Measurements from ENCODE around the gene TUNAR. TPM values are rescaled to one million over a fixed set of nuclear protein-coding genes. Genes with fewer than 3 reads are reported as not detected.

The TUNAR gene
- total and polyA plus RNA-seq, 2 of the 4 experiments (the other 2 are of a cell fraction) = not detected

DNA sequence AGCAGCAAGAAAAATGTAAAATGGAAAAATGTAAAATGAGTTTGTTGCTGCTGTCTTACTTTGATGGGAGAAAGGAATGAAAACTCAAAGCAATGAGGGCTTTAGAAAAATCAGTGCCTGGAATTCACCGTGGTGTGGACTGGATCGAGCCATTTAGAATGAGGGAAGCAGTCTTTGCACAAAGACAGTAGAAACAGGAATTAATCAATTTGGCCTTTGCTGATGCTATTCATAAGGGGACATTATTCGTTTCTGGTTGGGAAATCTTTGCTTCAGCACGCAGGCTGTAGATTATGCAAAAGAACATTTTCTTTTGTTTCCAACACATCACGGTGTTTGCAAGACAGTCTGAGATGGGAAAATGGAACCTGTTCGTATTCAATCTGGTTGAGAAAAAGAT is 6.9 kb upstream of the TUNAR start:
- intact Hi-C loops (cut with micrococcal nuclease) = no loop called here
- Histone ChIP-seq H2BK20ac (ENCODE audit: low read depth, low read length) (no peak overlapping the region), H2BK15ac (ENCODE audit: low read depth, low read length) (no peak overlapping the region), H3K4me3 (ENCODE audit: insufficient read depth, low read depth, low read length) (no peak overlapping the region), H2AFZ (replicated peaks; ENCODE audit: low read length, poor library complexity) (no peak overlapping the region), H2BK5ac (ENCODE audit: low read depth, low read length, poor library complexity, severe bottlenecking) (no peak overlapping the region), H3K23ac (ENCODE audit: low read depth, low read length) (no peak overlapping the region), H4K20me1 (ENCODE audit: insufficient read depth, low read length) (no peaks in the 10 kb centered on the region), H3K27ac (ENCODE audit: insufficient read depth, low read length) (no peak overlapping the region), H4K91ac (ENCODE audit: insufficient read depth, low read depth, low read length) (no peak overlapping the region), H3K79me1 (ENCODE audit: low read depth in 1 of 2, low read length in 2 of 2) (no peaks in the 10 kb centered on the region), H3K9ac (ENCODE audit: low read depth, low read length) (no peak overlapping the region), H3K9me1 (ENCODE audit: insufficient read depth, low read length) (no peaks in the 10 kb centered on the region), H2AK5ac (ENCODE audit: low read depth, low read length) (no peak overlapping the region), H3K4me1 (ENCODE audit: control insufficient read depth, insufficient read depth, low read length) (no peaks in the 10 kb centered on the region), H2AK9ac (replicated peaks; ENCODE audit: low read depth, low read length, poor library complexity) (no peak overlapping the region), H4K5ac (ENCODE audit: low read depth, low read length) (no peak overlapping the region), H3K9me3 (ENCODE audit: control insufficient read depth, insufficient read depth, low read length) (no peaks in the 10 kb centered on the region), H3K56ac (ENCODE audit: extremely low read depth, insufficient read depth, low read length) (no peak overlapping the region), H3K14ac (replicated peaks; ENCODE audit: low read depth, low read length) (no peak overlapping the region), H3K4ac (ENCODE audit: low read depth, low read length) (no peak overlapping the region), H3K18ac (ENCODE audit: low read depth, low read length) (no peak overlapping the region), H3K36me3 (ENCODE audit: control insufficient read depth, insufficient read depth, low read length) (no peaks in the 10 kb centered on the region), H4K8ac (ENCODE audit: low read depth in 2 of 2, low read length in 2 of 2) (no peak overlapping the region), H3K4me2 (ENCODE audit: low read depth, low read length) (no peak overlapping the region), H3K27me3 (ENCODE audit: control insufficient read depth, insufficient read depth, low read length) (peaks cover 2% of the 10 kb centered on the region; the same call in 1 of the 2 replicates), H2BK120ac (ENCODE audit: low read depth, low read length) (no peak overlapping the region)
- ATAC-seq (ENCODE audit: low read depth) = no peak
- TF ChIP-seq CHD1 (IDR thresholded peaks at IDR 0.05; ENCODE audit: low read depth, low read length) = no peak
- TF ChIP-seq MAFK (IDR thresholded peaks at IDR 0.05; ENCODE audit: low read depth, low read length) = no peak
- TF ChIP-seq, protein P1, sequence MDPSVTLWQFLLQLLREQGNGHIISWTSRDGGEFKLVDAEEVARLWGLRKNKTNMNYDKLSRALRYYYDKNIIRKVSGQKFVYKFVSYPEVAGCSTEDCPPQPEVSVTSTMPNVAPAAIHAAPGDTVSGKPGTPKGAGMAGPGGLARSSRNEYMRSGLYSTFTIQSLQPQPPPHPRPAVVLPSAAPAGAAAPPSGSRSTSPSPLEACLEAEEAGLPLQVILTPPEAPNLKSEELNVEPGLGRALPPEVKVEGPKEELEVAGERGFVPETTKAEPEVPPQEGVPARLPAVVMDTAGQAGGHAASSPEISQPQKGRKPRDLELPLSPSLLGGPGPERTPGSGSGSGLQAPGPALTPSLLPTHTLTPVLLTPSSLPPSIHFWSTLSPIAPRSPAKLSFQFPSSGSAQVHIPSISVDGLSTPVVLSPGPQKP (IDR thresholded peaks at IDR 0.05; ENCODE audit: borderline replicate concordance, low read depth, low read length) = no peak
- no peak for TF ChIP-seq MXI1 (IDR thresholded peaks at IDR 0.05; ENCODE audit: borderline replicate concordance, low read depth, low read length)
- no peak for TF ChIP-seq RCOR1 (IDR thresholded peaks at IDR 0.05; ENCODE audit: insufficient replicate concordance, low read length)
- no peak for TF ChIP-seq SMC3 (IDR thresholded peaks at IDR 0.05; ENCODE audit: low read depth, low read length)
- TF ChIP-seq RAD21 (IDR thresholded peaks at IDR 0.05; ENCODE audit: low read length) = no peak
- no CpG with 5 or more reads among the region's 6 CpGs for WGBS, 2 experiments (ENCODE audit: extremely low coverage in 2 of 2, insufficient read length in 1 of 2)
- DNase-seq = no peak
- in situ Hi-C loops (cut with MboI; ENCODE audit: low sequenced_read_pairs) = no loop called here
- dilution Hi-C loops (cut with HindIII; ENCODE audit: low sequenced_read_pairs, unreplicated experiment) = no loop called here
- ChIA-PET CTCF (no interaction called here), POLR2A (ENCODE audit: unreplicated experiment) (no interaction called here)
- BruUV-seq (replicated peaks) = no TSS peak
